Uterus (tissue), 4 donors: Measurements from ENCODE around the gene TTC38. TPM values are rescaled to one million over a fixed set of nuclear protein-coding genes. Genes with fewer than 3 reads are reported as not detected.

Experiments
- DNase-seq, 2 donors: peaks; one replicate each; pipeline ENCODE4 v3.0.0-alpha.2; 2019 to 2020
- H3K27ac ChIP-seq, 2 donors: fragments of 200-600 bp; sonication (generic); 1 replicate in 1 of 2; 2 replicates in 1 of 2; pipeline ENCODE4 v1.5.1; 2016 to 2018
- H3K27me3 ChIP-seq, 2 donors: fragments of 200-600 bp; sonication (generic); one replicate each; pipeline ENCODE4 v1.5.1; 2018 to 2019; ENCODE audit warnings: control low read depth in 1 of 2
- H3K36me3 ChIP-seq, 2 donors: fragments of 200-600 bp; sonication (generic); one replicate each; pipeline ENCODE4 v1.5.1; 2019; ENCODE audit warnings: control low read depth in 1 of 2
- H3K4me1 ChIP-seq, 2 donors: fragments of 200-600 bp; sonication (generic); one replicate each; pipeline ENCODE4 v1.5.1; 2018 to 2019; ENCODE audit warnings: control low read depth in 1 of 2
- H3K4me3 ChIP-seq, 2 donors: fragments of 200-600 bp; sonication (generic); 1 replicate in 1 of 2; 2 replicates in 1 of 2; pipeline ENCODE4 v1.5.1; 2018 to 2019; ENCODE audit warnings: mild to moderate bottlenecking in 1 of 2
- H3K9me3 ChIP-seq, 2 donors: fragments of 200-600 bp; sonication (generic); one replicate each; pipeline ENCODE4 v1.5.1; 2019; ENCODE audit warnings: control low read depth in 1 of 2
- POLR2A ChIP-seq, 2 donors: fragments of 450-650 bp; IDR thresholded peaks; one replicate each; pipeline ENCODE4 v1.6.1; 2016; ENCODE audit warnings: antibody characterized with exemption in 2 of 2, mild to moderate bottlenecking in 1 of 2, moderate library complexity in 1 of 2
- intact Hi-C: fragments of 100-400 bp; cut with DNase I; formaldehyde crosslinking; loops from one replicate; pipeline ENCODE4 v1.15.1; 2023; ENCODE audit warnings: low total_unique reads
- total RNA-seq, 4 donors: library from RNA; depleted of rRNA in 3 of 4; stranded (reverse); fragments of >200 nt in 3 of 4; gene quantifications; one replicate each; pipeline versions ENCODE4 v1.1.0 to v1.2.4, GENCODE V29; 2014 to 2023
- TF ChIP-seq, protein P1 (sequence below), 4 experiments: fragments of 200-600 bp in 2 of 4; fragments of 450-650 bp in 2 of 4; sonication (generic) in 2 of 4; IDR thresholded peaks; one replicate each; pipeline ENCODE4 v1.5.1; 2016 to 2019; ENCODE audit warnings: antibody characterized with exemption in 4 of 4, mild to moderate bottlenecking in 2 of 4, moderate library complexity in 1 of 4
- donor health status: DM: yes; HTN: yes; CAD: no.

Gene TTC38
- total RNA-seq, 4 donors from 2014 or later, result 7.7 to 50.0 (median 45.0) TPM

DNA sequence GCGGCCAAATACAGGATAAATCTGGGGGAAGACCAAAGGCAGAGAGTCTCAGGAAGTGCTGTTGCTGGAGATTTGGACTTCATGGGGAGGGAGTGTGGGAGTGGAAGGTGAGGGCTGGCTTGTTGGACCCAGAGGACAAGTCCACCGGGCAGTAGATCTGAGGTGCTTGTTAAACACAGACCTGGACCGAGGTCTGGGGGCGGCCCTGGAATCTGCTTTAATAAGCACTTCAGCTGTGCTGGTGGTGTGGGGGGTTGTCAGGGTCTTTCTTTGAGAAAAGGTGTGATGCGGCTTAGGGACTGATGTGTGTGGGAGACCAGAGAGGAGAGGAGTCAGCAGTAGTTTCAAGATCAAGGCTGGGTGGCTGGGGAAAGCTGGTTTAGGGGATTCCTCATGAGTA, 72.1 kb downstream of the TTC38 start:
- Histone ChIP-seq H3K27ac (no peak overlapping the region), H3K36me3 (no peaks in the 10 kb centered on the region), H3K4me3 (no peak overlapping the region), H3K27me3 (no peaks in the 10 kb centered on the region), H3K4me1 (peaks cover 0 to 8% of the 10 kb centered on the region in 2 donors), H3K9me3 (no peaks in the 10 kb centered on the region)
- no peak for DNase-seq
- intact Hi-C loops, result no loop called here
- TF ChIP-seq POLR2A (IDR thresholded peaks at IDR 0.05), result no peak
- TF ChIP-seq, protein P1, sequence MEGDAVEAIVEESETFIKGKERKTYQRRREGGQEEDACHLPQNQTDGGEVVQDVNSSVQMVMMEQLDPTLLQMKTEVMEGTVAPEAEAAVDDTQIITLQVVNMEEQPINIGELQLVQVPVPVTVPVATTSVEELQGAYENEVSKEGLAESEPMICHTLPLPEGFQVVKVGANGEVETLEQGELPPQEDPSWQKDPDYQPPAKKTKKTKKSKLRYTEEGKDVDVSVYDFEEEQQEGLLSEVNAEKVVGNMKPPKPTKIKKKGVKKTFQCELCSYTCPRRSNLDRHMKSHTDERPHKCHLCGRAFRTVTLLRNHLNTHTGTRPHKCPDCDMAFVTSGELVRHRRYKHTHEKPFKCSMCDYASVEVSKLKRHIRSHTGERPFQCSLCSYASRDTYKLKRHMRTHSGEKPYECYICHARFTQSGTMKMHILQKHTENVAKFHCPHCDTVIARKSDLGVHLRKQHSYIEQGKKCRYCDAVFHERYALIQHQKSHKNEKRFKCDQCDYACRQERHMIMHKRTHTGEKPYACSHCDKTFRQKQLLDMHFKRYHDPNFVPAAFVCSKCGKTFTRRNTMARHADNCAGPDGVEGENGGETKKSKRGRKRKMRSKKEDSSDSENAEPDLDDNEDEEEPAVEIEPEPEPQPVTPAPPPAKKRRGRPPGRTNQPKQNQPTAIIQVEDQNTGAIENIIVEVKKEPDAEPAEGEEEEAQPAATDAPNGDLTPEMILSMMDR (IDR thresholded peaks at IDR 0.05), result no peak

DNA sequence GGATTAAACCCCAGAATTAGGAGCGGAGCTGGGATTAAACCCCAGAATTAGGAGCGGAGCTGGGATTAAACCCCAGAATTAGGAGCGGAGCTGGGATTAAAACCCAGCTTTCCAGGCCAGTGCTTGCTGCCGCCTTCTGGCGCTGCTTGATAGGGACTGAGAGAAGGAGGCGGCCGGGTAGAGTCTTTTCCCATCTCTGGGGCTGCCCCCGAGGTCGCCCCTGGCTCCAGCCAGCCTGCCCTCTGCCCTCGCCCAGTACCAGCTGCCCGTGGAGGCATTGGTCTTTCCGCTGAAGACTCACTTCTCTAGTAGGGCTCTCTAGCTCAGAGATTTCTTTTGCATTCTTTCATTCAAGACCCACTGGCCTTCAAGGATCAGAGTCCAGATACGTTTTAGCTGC, 72.9 kb downstream of the TTC38 start:
- intact Hi-C loops, result no loop called here
- no peaks in the 10 kb centered on the region for H3K36me3 ChIP-seq

More for the DNA sequence above, 72.9 kb downstream of the TTC38 start:
- no peaks in the 10 kb centered on the region for H3K27me3 ChIP-seq
- no peaks in the 10 kb centered on the region for H3K9me3 ChIP-seq
- no peak overlapping the region for H3K27ac ChIP-seq
- H3K4me3 ChIP-seq, result no peak overlapping the region
- peaks cover 0 to 8% of the 10 kb centered on the region in 2 donors for H3K4me1 ChIP-seq
- TF ChIP-seq POLR2A (IDR thresholded peaks at IDR 0.05), result no peak
- TF ChIP-seq, protein P1 (IDR thresholded peaks at IDR 0.05), result no peak
- no peak for DNase-seq

Other genes with a start within 250 kb of the TTC38 start
- 10 to 100 TPM in 2 of 4 donors, 1 to 10 TPM in 2; 1.8 to 24.8 (median 14.0) TPM for gene PPARA, start 117.5 kb upstream of the TTC38 start, total RNA-seq
- gene CDPF1, start 17.7 kb upstream of the TTC38 start, total RNA-seq, result 10 to 100 TPM in 1 of 4 donors, 1 to 10 TPM in 3; 1.5 to 12.7 (median 4.5) TPM
- under 1 TPM in 2 of 4 donors, not detected in 2; 0.06 to 0.14 TPM for gene PKDREJ, start 4.7 kb upstream of the TTC38 start, total RNA-seq
- 1 to 10 TPM in 1 of 4 donors, under 1 TPM in 1, not detected in 2; 0.21 to 6.9 TPM for gene GTSE1, start 28.9 kb downstream of the TTC38 start, total RNA-seq
- gene TRMU, start 67.7 kb downstream of the TTC38 start, total RNA-seq, result 10 to 100 TPM; 14.1 to 52.5 (median 31.2) TPM